Esophagus muscularis mucosa (tissue), 4 donors: Measurements from ENCODE around the gene OR8H1. TPM values are rescaled to one million over a fixed set of nuclear protein-coding genes. Genes with fewer than 3 reads are reported as not detected.

Source experiments
- DNase-seq: peaks from one replicate; pipeline ENCODE4 v3.0.0-alpha.2; 2017; ENCODE audit errors: extremely low spot score
- H3K27ac ChIP-seq, 4 donors: fragments of 200-600 bp; sonication (generic); replicated peaks in 1 of 4; 1 replicate in 3 of 4; 2 replicates in 1 of 4; pipeline ENCODE4 v1.5.1; 2016 to 2019; ENCODE audit warnings: mild to moderate bottlenecking in 1 of 4
- H3K27me3 ChIP-seq, 4 donors: fragments of 200-600 bp; sonication (generic); one replicate each; pipeline versions ENCODE4 v1.5.1 to v1.6.0; 2016 to 2019
- H3K36me3 ChIP-seq, 4 donors: fragments of 200-600 bp; sonication (generic); one replicate each; pipeline ENCODE4 v1.5.1; 2016 to 2019
- H3K4me1 ChIP-seq, 4 donors: fragments of 200-600 bp; sonication (generic); one replicate each; pipeline ENCODE4 v1.5.1; 2016 to 2019
- H3K4me3 ChIP-seq, 4 donors: fragments of 200-600 bp; sonication (generic); 1 replicate in 2 of 4; 2 replicates in 2 of 4; pipeline ENCODE4 v1.5.1; 2016 to 2019; ENCODE audit warnings: mild to moderate bottlenecking in 4 of 4, moderate library complexity in 1 of 4
- H3K9me3 ChIP-seq, 4 donors: fragments of 200-600 bp; sonication (generic); 1 replicate in 3 of 4; 2 replicates in 1 of 4; pipeline ENCODE4 v1.5.1; 2016 to 2019
- EP300 ChIP-seq: sonication (generic); formaldehyde crosslinking; IDR thresholded peaks from one replicate; pipeline ENCODE4 v1.6.1; 2017; ENCODE audit warnings: antibody characterized with exemption
- POLR2A ChIP-seq: fragments of 450-650 bp; IDR thresholded peaks from one replicate; pipeline ENCODE4 v1.6.1; 2017; ENCODE audit warnings: antibody characterized with exemption, moderate library complexity, mild to moderate bottlenecking, low read depth
- POLR2AphosphoS5 ChIP-seq, 2 donors: sonication (generic); formaldehyde crosslinking; IDR thresholded peaks; one replicate each; pipeline ENCODE4 v1.6.1; 2017; ENCODE audit warnings: antibody characterized with exemption in 2 of 2
- WGBS: methylation state at CpG from one replicate; pipeline ENCODE4 v1.1.5; 2018; 5-methylcytosine and 5-hydroxymethylcytosine counted together
- intact Hi-C: fragments of 100-400 bp; cut with DNase I; formaldehyde crosslinking; loops from one replicate; pipeline ENCODE4 v1.15.1; 2023
- total RNA-seq, 4 donors: library from RNA; depleted of rRNA; stranded (reverse); fragments of >200 nt; gene quantifications; one replicate each; pipeline versions ENCODE4 v1.1.0 to v1.2.1, GENCODE V29; 2016
- TF ChIP-seq, protein P1 (sequence below), 3 experiments: fragments of 200-600 bp in 2 of 3; fragments of 450-650 bp in 1 of 3; sonication (generic) in 2 of 3; IDR thresholded peaks; one replicate each; pipeline ENCODE4 v1.5.1; 2017 to 2019; ENCODE audit warnings: antibody characterized with exemption in 3 of 3, mild to moderate bottlenecking in 2 of 3, moderate library complexity in 1 of 3

The OR8H1 gene, protein sequence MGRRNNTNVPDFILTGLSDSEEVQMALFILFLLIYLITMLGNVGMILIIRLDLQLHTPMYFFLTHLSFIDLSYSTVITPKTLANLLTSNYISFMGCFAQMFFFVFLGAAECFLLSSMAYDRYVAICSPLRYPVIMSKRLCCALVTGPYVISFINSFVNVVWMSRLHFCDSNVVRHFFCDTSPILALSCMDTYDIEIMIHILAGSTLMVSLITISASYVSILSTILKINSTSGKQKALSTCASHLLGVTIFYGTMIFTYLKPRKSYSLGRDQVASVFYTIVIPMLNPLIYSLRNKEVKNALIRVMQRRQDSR
- total RNA-seq, result not detected

- H3K4me1 ChIP-seq, result no peaks in the 10 kb centered on the region
- H3K27ac ChIP-seq, result no peak within 1 kb of the TSS
- no peaks in the 10 kb centered on the region for H3K36me3 ChIP-seq
- WGBS, result 64% methylated on average over 2 of the region's 2 CpGs
- no peak for TF ChIP-seq POLR2AphosphoS5 (IDR thresholded peaks at IDR 0.05)
- TF ChIP-seq, protein P1, sequence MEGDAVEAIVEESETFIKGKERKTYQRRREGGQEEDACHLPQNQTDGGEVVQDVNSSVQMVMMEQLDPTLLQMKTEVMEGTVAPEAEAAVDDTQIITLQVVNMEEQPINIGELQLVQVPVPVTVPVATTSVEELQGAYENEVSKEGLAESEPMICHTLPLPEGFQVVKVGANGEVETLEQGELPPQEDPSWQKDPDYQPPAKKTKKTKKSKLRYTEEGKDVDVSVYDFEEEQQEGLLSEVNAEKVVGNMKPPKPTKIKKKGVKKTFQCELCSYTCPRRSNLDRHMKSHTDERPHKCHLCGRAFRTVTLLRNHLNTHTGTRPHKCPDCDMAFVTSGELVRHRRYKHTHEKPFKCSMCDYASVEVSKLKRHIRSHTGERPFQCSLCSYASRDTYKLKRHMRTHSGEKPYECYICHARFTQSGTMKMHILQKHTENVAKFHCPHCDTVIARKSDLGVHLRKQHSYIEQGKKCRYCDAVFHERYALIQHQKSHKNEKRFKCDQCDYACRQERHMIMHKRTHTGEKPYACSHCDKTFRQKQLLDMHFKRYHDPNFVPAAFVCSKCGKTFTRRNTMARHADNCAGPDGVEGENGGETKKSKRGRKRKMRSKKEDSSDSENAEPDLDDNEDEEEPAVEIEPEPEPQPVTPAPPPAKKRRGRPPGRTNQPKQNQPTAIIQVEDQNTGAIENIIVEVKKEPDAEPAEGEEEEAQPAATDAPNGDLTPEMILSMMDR (IDR thresholded peaks at IDR 0.05), result no peak
- DNase-seq, result no peak
- no peaks in the 10 kb centered on the region for H3K9me3 ChIP-seq
- no peak within 1 kb of the TSS for H3K4me3 ChIP-seq
- no peaks in the 10 kb centered on the region for H3K27me3 ChIP-seq
- intact Hi-C loops, result no loop called here
These were observed at the start of gene OR8H1 for GRCh38 chr11:56292154-56292553. Gene OR8H1, minus strand, starts transcription at chr11:56292254. Its CDS starts 1,192 bp downstream, at chr11:56291062.

DNA sequence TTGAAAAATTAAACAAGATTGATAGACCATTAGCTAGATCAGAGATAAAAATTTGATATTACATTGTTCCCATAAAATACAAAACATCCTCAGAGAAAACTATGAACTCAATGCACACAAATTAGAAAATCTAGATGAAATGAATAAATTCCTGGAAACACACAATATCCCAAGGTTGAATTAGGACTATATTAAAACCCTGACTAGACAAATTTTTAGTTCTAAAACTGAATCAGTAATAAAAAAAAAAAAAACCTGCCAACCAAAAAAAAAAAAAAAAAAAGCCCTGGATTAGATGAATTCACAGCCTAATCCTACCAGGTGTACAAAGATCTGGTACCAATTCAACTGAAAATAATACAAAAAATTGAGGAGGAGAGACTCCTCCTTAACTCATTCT, 48.2 kb upstream of the OR8H1 start:
- H3K4me1 ChIP-seq, result no peaks in the 10 kb centered on the region
- no peaks in the 10 kb centered on the region for H3K36me3 ChIP-seq
- H3K27ac ChIP-seq, result no peak overlapping the region
- H3K4me3 ChIP-seq, result no peak overlapping the region
- TF ChIP-seq, protein P1 (IDR thresholded peaks at IDR 0.05), result no peak
- TF ChIP-seq POLR2AphosphoS5 (IDR thresholded peaks at IDR 0.05), result no peak
- TF ChIP-seq POLR2A, result no peak
- TF ChIP-seq EP300, result no peak
- no peak for DNase-seq
- H3K9me3 ChIP-seq, result peaks cover 0 to 5% (median 0%) of the 10 kb centered on the region in 4 donors
- intact Hi-C loops, result no loop called here
- H3K27me3 ChIP-seq, result no peaks in the 10 kb centered on the region

- no peak overlapping the region for H3K4me3 ChIP-seq
- no peaks in the 10 kb centered on the region for H3K9me3 ChIP-seq
- H3K27ac ChIP-seq, result no peak overlapping the region
- H3K36me3 ChIP-seq, result no peaks in the 10 kb centered on the region
- intact Hi-C loops, result no loop called here
- no peaks in the 10 kb centered on the region for H3K27me3 ChIP-seq
- TF ChIP-seq POLR2A, result no peak
- TF ChIP-seq POLR2AphosphoS5 (IDR thresholded peaks at IDR 0.05), result no peak
- no peak for TF ChIP-seq EP300
- TF ChIP-seq, protein P1 (IDR thresholded peaks at IDR 0.05), result no peak
- 62% methylated on average over 3 of the region's 3 CpGs for WGBS
- no peak for DNase-seq
- no peaks in the 10 kb centered on the region for H3K4me1 ChIP-seq
These were observed 41.1 kb upstream of the OR8H1 start for GRCh38 chr11:56333156-56333555.

- H3K36me3 ChIP-seq, result no peaks in the 10 kb centered on the region
- H3K27me3 ChIP-seq, result no peaks in the 10 kb centered on the region
- TF ChIP-seq POLR2A (no peak), EP300 (no peak), POLR2AphosphoS5 (IDR thresholded peaks at IDR 0.05) (no peak)
- TF ChIP-seq, protein P1 (IDR thresholded peaks at IDR 0.05), result no peak
- no peaks in the 10 kb centered on the region for H3K4me1 ChIP-seq
- no peak overlapping the region for H3K4me3 ChIP-seq
- H3K27ac ChIP-seq, result no peak overlapping the region
- H3K9me3 ChIP-seq, result no peaks in the 10 kb centered on the region
- WGBS, result 90% methylated on average over 8 of the region's 34 CpGs
- intact Hi-C loops, result no loop called here
- DNase-seq, result no peak
These were observed 39.9 kb upstream of the OR8H1 start for GRCh38 chr11:56331861-56332491.
